SK-N-SH (cell line): ENCODE measurements around the gene ITPRID1. TPM values are rescaled to one million over a fixed set of nuclear protein-coding genes. Genes with fewer than 3 reads are reported as not detected.

Source experiments
- CTCF ChIA-PET: fragments of 300-600, 350-600 bp; formaldehyde crosslinking; extraction: SDS; loops from one replicate; lab custom pipeline; 2021; lab: Yijun Ruan, JAX
- POLR2A ChIA-PET: fragments of 350-600 bp; sonication (Branson Sonifier 250); formaldehyde crosslinking; extraction: SDS; loops from one replicate; lab custom pipeline; 2020; ENCODE audit warnings: antibody characterized with exemption, inconsistent platforms; lab: Yijun Ruan, JAX
- DNase-seq: peaks from one replicate; pipeline ENCODE4 v3.0.0; 2012
- H2AFZ ChIP-seq: fragments of 200-600 bp; sonication (generic); 2 replicates; pipeline ENCODE4 v1.8.1; 2016; ENCODE audit warnings: antibody characterized with exemption, mild to moderate bottlenecking, low read depth
- H3F3A ChIP-seq: fragments of 200-600 bp; sonication (generic); replicated peaks from 2 replicates; pipeline ENCODE3; 2016; ENCODE audit warnings: antibody characterized with exemption, mild to moderate bottlenecking; ENCODE audit not compliant: insufficient read depth
- H3K27ac ChIP-seq, 2 experiments: fragments of 200-500 bp in 1 of 2; fragments of 200-600 bp in 1 of 2; sonication (Bioruptor generic) in 1 of 2; sonication (generic), shearing (Covaris generic) in 1 of 2; 2 replicates each; pipeline versions ENCODE4 v1.5.1 to v1.6.1; 2014 to 2016; ENCODE audit warnings: low read depth in 2 of 2, inconsistent platforms in 1 of 2, low read length in 1 of 2, mild to moderate bottlenecking in 1 of 2, mixed read lengths in 1 of 2
- H3K27me3 ChIP-seq: fragments of 200-600 bp; sonication (generic), shearing (Covaris generic); 2 replicates; pipeline ENCODE4 v1.6.1; 2016; ENCODE audit warnings: mixed run types; ENCODE audit not compliant: insufficient read depth
- H3K36me3 ChIP-seq, 2 experiments: fragments of 200-500 bp in 1 of 2; fragments of 200-600 bp in 1 of 2; sonication (Bioruptor generic) in 1 of 2; sonication (generic) in 1 of 2; replicated peaks in 1 of 2; 2 replicates each; pipeline versions ENCODE3 to v1.5.1; 2014 to 2016; ENCODE audit warnings: low read length in 1 of 2, mild to moderate bottlenecking in 1 of 2; ENCODE audit not compliant: insufficient read depth in 2 of 2, control insufficient read depth in 1 of 2
- H3K4me1 ChIP-seq, 2 experiments: fragments of 200-500 bp in 1 of 2; fragments of 200-600 bp in 1 of 2; sonication (Bioruptor generic) in 1 of 2; sonication (generic), shearing (Covaris generic) in 1 of 2; 2 replicates each; pipeline versions ENCODE4 v1.5.1 to v1.6.1; 2014 to 2016; ENCODE audit warnings: low read depth in 1 of 2, low read length in 1 of 2, mixed run types in 1 of 2; ENCODE audit not compliant: insufficient read depth in 2 of 2, control insufficient read depth in 1 of 2
- H3K4me2 ChIP-seq: fragments of 200-600 bp; sonication (generic), shearing (Covaris generic); 2 replicates; pipeline ENCODE4 v1.6.1; 2017; ENCODE audit warnings: mixed run types
- H3K4me3 ChIP-seq, 2 experiments: fragments of 200-500 bp in 1 of 2; fragments of 200-600 bp in 1 of 2; sonication (Bioruptor generic) in 1 of 2; sonication (generic), shearing (Covaris generic) in 1 of 2; 2 replicates each; pipeline versions ENCODE4 v1.5.1 to v1.8.1; 2014 to 2016; ENCODE audit warnings: low read depth in 2 of 2, inconsistent platforms in 1 of 2, low read length in 1 of 2, mild to moderate bottlenecking in 1 of 2, mixed read lengths in 1 of 2, moderate library complexity in 1 of 2
- H3K79me2 ChIP-seq: fragments of 200-600 bp; sonication (generic); 2 replicates; pipeline ENCODE4 v1.8.1; 2017; ENCODE audit warnings: mild to moderate bottlenecking; ENCODE audit not compliant: insufficient read depth
- H3K9ac ChIP-seq: fragments of 200-600 bp; sonication (generic); 2 replicates; pipeline ENCODE4 v1.6.1; 2017; ENCODE audit warnings: mixed run types
- H3K9me2 ChIP-seq: fragments of 200-600 bp; sonication (generic); 2 replicates; pipeline ENCODE4 v1.6.1; 2017; ENCODE audit warnings: mixed run types
- H3K9me3 ChIP-seq: fragments of 200-600 bp; sonication (generic); 2 replicates; pipeline ENCODE4 v1.6.1; 2017; ENCODE audit warnings: mixed run types, mild to moderate bottlenecking, moderate library complexity
- H4K20me1 ChIP-seq: fragments of 200-600 bp; sonication (generic); 2 replicates; pipeline ENCODE4 v1.6.1; 2017; ENCODE audit warnings: mild to moderate bottlenecking, mixed run types; ENCODE audit not compliant: insufficient read depth
- ELF1 ChIP-seq: IDR thresholded peaks from 2 replicates; pipeline ENCODE4 v1.4.0; 2012
- EZH2phosphoT487 ChIP-seq: fragments of 200-600 bp; sonication (generic); IDR thresholded peaks from 2 replicates; pipeline ENCODE4 v1.6.1; 2017; ENCODE audit warnings: low read depth, mixed run types, mild to moderate bottlenecking, antibody characterized with exemption, moderate library complexity, borderline replicate concordance
- FOSL2 ChIP-seq: IDR thresholded peaks from 2 replicates; pipeline ENCODE4 v1.4.0; 2012; ENCODE audit warnings: low read depth, mild to moderate bottlenecking, moderate library complexity, borderline replicate concordance
- FOXJ3 ChIP-seq: sonication (generic); formaldehyde crosslinking; IDR thresholded peaks from 2 replicates; pipeline ENCODE4 v1.5.1; 2020; ENCODE audit warnings: mild to moderate bottlenecking, missing genetic modification reagents
- FOXM1 ChIP-seq: IDR thresholded peaks from 2 replicates; pipeline ENCODE4 v1.4.0; 2012; ENCODE audit warnings: low read depth, mild to moderate bottlenecking
- GABPA ChIP-seq: IDR thresholded peaks from 2 replicates; pipeline ENCODE4 v1.4.0; 2012; ENCODE audit warnings: low read depth, mild to moderate bottlenecking
- GATA2 ChIP-seq: sonication (generic); formaldehyde crosslinking; IDR thresholded peaks from 2 replicates; pipeline ENCODE4 v1.5.0; 2020; ENCODE audit warnings: mild to moderate bottlenecking, missing genetic modification reagents
- MEF2A ChIP-seq: IDR thresholded peaks from 2 replicates; pipeline ENCODE4 v1.4.0; 2012; ENCODE audit warnings: low read depth, borderline replicate concordance
- MXI1 ChIP-seq: IDR thresholded peaks from 2 replicates; pipeline ENCODE4 v1.6.1; 2012; ENCODE audit warnings: mild to moderate bottlenecking, low read depth, low read length, improper control_type of control experiment
- NFIC ChIP-seq: IDR thresholded peaks from 2 replicates; pipeline ENCODE4 v1.4.0; 2012; ENCODE audit warnings: borderline replicate concordance
- NRF1 ChIP-seq: IDR thresholded peaks from 2 replicates; pipeline ENCODE4 v1.6.1; 2012; ENCODE audit warnings: low read depth, mild to moderate bottlenecking, low read length
- POLR2AphosphoS5 ChIP-seq: IDR thresholded peaks from 2 replicates; pipeline ENCODE4 v1.6.1; 2012; ENCODE audit warnings: low read depth, low read length
- RFX5 ChIP-seq: IDR thresholded peaks from 2 replicates; pipeline ENCODE4 v1.6.1; 2012; ENCODE audit warnings: mild to moderate bottlenecking, improper control_type of control experiment, low read length
- SIN3A ChIP-seq: IDR thresholded peaks from 2 replicates; pipeline ENCODE4 v1.6.1; 2012; ENCODE audit warnings: low read depth, mild to moderate bottlenecking, low read length, moderate library complexity, borderline replicate concordance
- SMC3 ChIP-seq: IDR thresholded peaks from 2 replicates; pipeline ENCODE4 v1.6.1; 2012; ENCODE audit warnings: low read depth, low read length, improper control_type of control experiment
- YY1 ChIP-seq: IDR thresholded peaks from 2 replicates; pipeline ENCODE4 v1.4.0; 2012; ENCODE audit warnings: low read depth, mild to moderate bottlenecking
- WGBS: methylation state at CpG from one replicate; pipeline ENCODE4 v1.1.6; 2017; ENCODE audit warnings: low lambda C conversion rate; 5-methylcytosine and 5-hydroxymethylcytosine counted together
- polyA plus RNA-seq, 3 experiments: library from polyadenylated mRNA; depleted of rRNA; stranded (reverse); fragments of >200 nt; gene quantifications; 2 replicates each; pipeline ENCODE4 v1.2.3, GENCODE V29; 2012
- TF ChIP-seq, protein P1 (sequence below): IDR thresholded peaks from 2 replicates; pipeline ENCODE4; 2012
- TF ChIP-seq, protein P2 (sequence below): IDR thresholded peaks from 2 replicates; pipeline ENCODE4 v1.4.0; 2012; ENCODE audit warnings: low read depth
- TF ChIP-seq, protein P3 (sequence below): fragments of 150-350 bp; IDR thresholded peaks from 2 replicates; pipeline ENCODE4 v1.6.1; 2017; ENCODE audit warnings: antibody characterized with exemption, low read length, low read depth, borderline replicate concordance
- TF ChIP-seq, protein P4 (sequence below): fragments of 200-600 bp; sonication (generic); IDR thresholded peaks from 2 replicates; pipeline ENCODE4 v1.6.1; 2017; ENCODE audit warnings: antibody characterized with exemption, mild to moderate bottlenecking, moderate library complexity

ITPRID1 gene
- polyA plus RNA-seq, 1 of the 3 experiments (the other 2 are of a cell fraction): not detected

DNA sequence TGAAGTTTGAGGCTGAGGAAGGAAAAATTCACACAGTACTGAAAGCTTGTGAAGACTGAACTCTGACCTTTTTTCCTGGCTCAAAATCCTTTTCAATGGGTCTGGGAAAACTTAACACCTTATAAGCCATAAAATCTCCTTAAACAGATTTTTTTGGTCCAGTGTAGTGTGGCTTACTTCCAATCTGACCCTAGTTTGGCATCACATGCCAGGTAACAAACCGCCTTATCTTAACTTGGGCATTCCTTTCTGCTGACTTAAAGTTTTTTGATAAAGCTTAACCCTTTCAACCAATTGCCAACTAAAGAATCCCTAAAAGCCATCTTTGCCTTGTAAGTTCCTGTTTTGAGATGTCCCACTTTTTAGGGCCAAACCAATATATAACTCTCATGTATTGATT lies 13.2 kb upstream of the ITPRID1 start:
- H3K79me2 ChIP-seq: no peaks in the 10 kb centered on the region
- TF ChIP-seq, protein P1, sequence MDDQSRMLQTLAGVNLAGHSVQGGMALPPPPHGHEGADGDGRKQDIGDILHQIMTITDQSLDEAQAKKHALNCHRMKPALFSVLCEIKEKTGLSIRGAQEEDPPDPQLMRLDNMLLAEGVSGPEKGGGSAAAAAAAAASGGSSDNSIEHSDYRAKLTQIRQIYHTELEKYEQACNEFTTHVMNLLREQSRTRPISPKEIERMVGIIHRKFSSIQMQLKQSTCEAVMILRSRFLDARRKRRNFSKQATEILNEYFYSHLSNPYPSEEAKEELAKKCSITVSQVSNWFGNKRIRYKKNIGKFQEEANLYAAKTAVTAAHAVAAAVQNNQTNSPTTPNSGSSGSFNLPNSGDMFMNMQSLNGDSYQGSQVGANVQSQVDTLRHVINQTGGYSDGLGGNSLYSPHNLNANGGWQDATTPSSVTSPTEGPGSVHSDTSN: no peak
- TF ChIP-seq GABPA (no peak), POLR2AphosphoS5 (no peak), SMC3 (no peak), FOXJ3 (no peak), MXI1 (no peak), MEF2A (no peak), NRF1 (no peak)
- TF ChIP-seq, protein P2, sequence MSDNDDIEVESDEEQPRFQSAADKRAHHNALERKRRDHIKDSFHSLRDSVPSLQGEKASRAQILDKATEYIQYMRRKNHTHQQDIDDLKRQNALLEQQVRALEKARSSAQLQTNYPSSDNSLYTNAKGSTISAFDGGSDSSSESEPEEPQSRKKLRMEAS: no peak
- TF ChIP-seq, protein P3, sequence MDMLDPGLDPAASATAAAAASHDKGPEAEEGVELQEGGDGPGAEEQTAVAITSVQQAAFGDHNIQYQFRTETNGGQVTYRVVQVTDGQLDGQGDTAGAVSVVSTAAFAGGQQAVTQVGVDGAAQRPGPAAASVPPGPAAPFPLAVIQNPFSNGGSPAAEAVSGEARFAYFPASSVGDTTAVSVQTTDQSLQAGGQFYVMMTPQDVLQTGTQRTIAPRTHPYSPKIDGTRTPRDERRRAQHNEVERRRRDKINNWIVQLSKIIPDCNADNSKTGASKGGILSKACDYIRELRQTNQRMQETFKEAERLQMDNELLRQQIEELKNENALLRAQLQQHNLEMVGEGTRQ: no peak
- H3K27me3 ChIP-seq: no peaks in the 10 kb centered on the region
- H3K27ac ChIP-seq: no peak overlapping the region
- H3F3A ChIP-seq: no peaks in the 10 kb centered on the region
- H3K9me3 ChIP-seq: no peaks in the 10 kb centered on the region
- no peaks in the 10 kb centered on the region for H3K36me3 ChIP-seq
- 4% methylated on average over 1 of the region's 1 CpG for WGBS
- ChIA-PET POLR2A (no interaction called here), CTCF (interaction anchor here (0.7 to 1.1 kb wide), 3 partner anchors 128 to 316 kb away, joined by 3 read pairs; no protein-coding TSS in a partner anchor)
- H3K4me1 ChIP-seq: no peaks in the 10 kb centered on the region
- H4K20me1 ChIP-seq: no peaks in the 10 kb centered on the region
- H3K4me2 ChIP-seq: no peak overlapping the region
- DNase-seq: no peak
- no peak overlapping the region for H3K4me3 ChIP-seq
- H3K9ac ChIP-seq: no peak overlapping the region
- no peak overlapping the region for H2AFZ ChIP-seq
- no peaks in the 10 kb centered on the region for H3K9me2 ChIP-seq

DNA sequence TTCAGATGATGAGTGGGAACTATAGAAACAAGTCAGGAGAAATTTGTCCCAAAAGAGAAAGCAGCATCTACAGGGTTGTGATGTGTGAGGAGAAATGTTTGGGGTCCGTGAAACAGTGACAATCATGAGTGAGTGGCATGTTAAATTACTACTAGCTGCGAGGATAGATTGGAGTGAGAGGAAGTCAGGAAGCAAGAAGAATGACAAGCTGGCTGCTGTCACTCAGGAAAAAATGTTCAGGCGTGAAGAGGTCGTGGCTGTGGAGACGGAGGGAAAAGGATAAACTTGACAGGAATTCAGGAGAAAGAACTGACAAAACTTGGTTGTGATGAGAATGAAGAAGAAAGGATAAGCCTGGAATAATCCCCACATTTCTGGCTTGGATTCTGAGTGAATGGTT lies 5.1 kb upstream of the ITPRID1 start:
- POLR2A ChIA-PET: no interaction called here
- TF ChIP-seq FOSL2 (no peak), NFIC (no peak), MXI1 (no peak), GABPA (no peak), EZH2phosphoT487 (no peak), SMC3 (no peak), SIN3A (no peak), RFX5 (no peak), FOXJ3 (no peak), FOXM1 (no peak), GATA2 (CRISPR knock-in tag) (no peak), ELF1 (no peak), YY1 (no peak)
- TF ChIP-seq, protein P2: no peak
- TF ChIP-seq, protein P4, sequence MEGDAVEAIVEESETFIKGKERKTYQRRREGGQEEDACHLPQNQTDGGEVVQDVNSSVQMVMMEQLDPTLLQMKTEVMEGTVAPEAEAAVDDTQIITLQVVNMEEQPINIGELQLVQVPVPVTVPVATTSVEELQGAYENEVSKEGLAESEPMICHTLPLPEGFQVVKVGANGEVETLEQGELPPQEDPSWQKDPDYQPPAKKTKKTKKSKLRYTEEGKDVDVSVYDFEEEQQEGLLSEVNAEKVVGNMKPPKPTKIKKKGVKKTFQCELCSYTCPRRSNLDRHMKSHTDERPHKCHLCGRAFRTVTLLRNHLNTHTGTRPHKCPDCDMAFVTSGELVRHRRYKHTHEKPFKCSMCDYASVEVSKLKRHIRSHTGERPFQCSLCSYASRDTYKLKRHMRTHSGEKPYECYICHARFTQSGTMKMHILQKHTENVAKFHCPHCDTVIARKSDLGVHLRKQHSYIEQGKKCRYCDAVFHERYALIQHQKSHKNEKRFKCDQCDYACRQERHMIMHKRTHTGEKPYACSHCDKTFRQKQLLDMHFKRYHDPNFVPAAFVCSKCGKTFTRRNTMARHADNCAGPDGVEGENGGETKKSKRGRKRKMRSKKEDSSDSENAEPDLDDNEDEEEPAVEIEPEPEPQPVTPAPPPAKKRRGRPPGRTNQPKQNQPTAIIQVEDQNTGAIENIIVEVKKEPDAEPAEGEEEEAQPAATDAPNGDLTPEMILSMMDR: no peak
- no peaks in the 10 kb centered on the region for H3K36me3 ChIP-seq
- no peaks in the 10 kb centered on the region for H3F3A ChIP-seq
- no peak overlapping the region for H3K9ac ChIP-seq
- no peaks in the 10 kb centered on the region for H3K9me3 ChIP-seq
- H2AFZ ChIP-seq: no peak overlapping the region
- no peak for DNase-seq
- H3K27me3 ChIP-seq: no peaks in the 10 kb centered on the region
- H4K20me1 ChIP-seq: no peaks in the 10 kb centered on the region
- no peaks in the 10 kb centered on the region for H3K79me2 ChIP-seq
- no peaks in the 10 kb centered on the region for H3K9me2 ChIP-seq
- H3K27ac ChIP-seq: no peak overlapping the region
- H3K4me3 ChIP-seq: no peak overlapping the region
- CTCF ChIA-PET: no interaction called here
- H3K4me1 ChIP-seq: no peaks in the 10 kb centered on the region
- under 1% methylated on average over 5 of the region's 5 CpGs for WGBS
- no peak overlapping the region for H3K4me2 ChIP-seq
